ENCODE measurements around the gene NBEA.

The NBEA gene

GRCh38 chr13:35159041-35159440 lies 217.0 kb downstream of the NBEA start:
- H3K27ac ChIP-seq = no peak overlapping the region
- TF ChIP-seq CTCF (conservative IDR thresholded peaks at IDR 0.05) (no peak), ZFX (IDR thresholded peaks at IDR 0.05) (no peak)

GRCh38 chr13:35160896-35161295 lies 218.8 kb downstream of the NBEA start:
- TF ChIP-seq ZFX (IDR thresholded peaks at IDR 0.05) (no peak), CTCF (conservative IDR thresholded peaks at IDR 0.05) (no peak)
- no peak overlapping the region for H3K27ac ChIP-seq

GRCh38 chr13:35162420-35162819 lies 220.3 kb downstream of the NBEA start:
- H3K27ac ChIP-seq = no peak overlapping the region
- TF ChIP-seq ZFX (IDR thresholded peaks at IDR 0.05) (no peak), CTCF (conservative IDR thresholded peaks at IDR 0.05) (no peak)

GRCh38 chr13:35163674-35164073 lies 221.6 kb downstream of the NBEA start:
- TF ChIP-seq CTCF (conservative IDR thresholded peaks at IDR 0.05) (no peak), ZFX (IDR thresholded peaks at IDR 0.05) (no peak)
- H3K27ac ChIP-seq = no peak overlapping the region

- H3K27ac ChIP-seq = no peak overlapping the region
- peak; percentile 76 for TF ChIP-seq CTCF (conservative IDR thresholded peaks at IDR 0.05)
- no peak for TF ChIP-seq ZFX (IDR thresholded peaks at IDR 0.05)
Observed at GRCh38 chr13:35164324-35164932, 222.4 kb downstream of the NBEA start.

- TF ChIP-seq ZFX (IDR thresholded peaks at IDR 0.05) = no peak
- no peak for TF ChIP-seq CTCF (conservative IDR thresholded peaks at IDR 0.05)
- no peak overlapping the region for H3K27ac ChIP-seq
Observed at GRCh38 chr13:35165205-35165604, 223.1 kb downstream of the NBEA start.

- no peak overlapping the region for H3K27ac ChIP-seq
- TF ChIP-seq ZFX (IDR thresholded peaks at IDR 0.05) (no peak), CTCF (conservative IDR thresholded peaks at IDR 0.05) (no peak)
Observed at GRCh38 chr13:35179494-35179893, 237.4 kb downstream of the NBEA start.
